Measurements from ENCODE around the gene PHC2.
A peak's percentile ranks its signal among the peaks of the same experiment; 100 is the strongest.

The PHC2 gene

GRCh38 chr1:33384040-33384812 lies 46.7 kb downstream of the PHC2 start:
- no peak for DNase-seq

- DNase-seq, result no peak
Measured at GRCh38 chr1:33383489-33383888, 47.4 kb downstream of the PHC2 start.

GRCh38 chr1:33382661-33383415 lies 48.1 kb downstream of the PHC2 start:
- no peak for DNase-seq

GRCh38 chr1:33381977-33382376 lies 48.9 kb downstream of the PHC2 start:
- DNase-seq, result no peak

- no peak for DNase-seq
Measured at GRCh38 chr1:33380811-33381210, 50.1 kb downstream of the PHC2 start.

GRCh38 chr1:33379631-33380354 lies 51.1 kb downstream of the PHC2 start:
- DNase-seq, result no peak

GRCh38 chr1:33378976-33379375 lies 51.9 kb downstream of the PHC2 start:
- no peak for DNase-seq

- no peak for DNase-seq
Measured at GRCh38 chr1:33378524-33378923, 52.4 kb downstream of the PHC2 start.

GRCh38 chr1:33377756-33378155 lies 53.1 kb downstream of the PHC2 start:
- DNase-seq, result no peak

GRCh38 chr1:33377013-33377412 lies 53.9 kb downstream of the PHC2 start:
- no peak for DNase-seq

- no peak for DNase-seq
Measured at GRCh38 chr1:33375316-33375715, 55.6 kb downstream of the PHC2 start.

GRCh38 chr1:33374336-33375105 lies 56.4 kb downstream of the PHC2 start:
- no peak for DNase-seq

GRCh38 chr1:33373606-33374005 lies 57.3 kb downstream of the PHC2 start:
- no peak for DNase-seq

- DNase-seq, result no peak
Measured at GRCh38 chr1:33372677-33373076, 58.2 kb downstream of the PHC2 start.

- DNase-seq, result no peak
Measured at GRCh38 chr1:33372162-33372561, 58.7 kb downstream of the PHC2 start.

- DNase-seq, result no peak
Measured at GRCh38 chr1:33371334-33371733, 59.6 kb downstream of the PHC2 start.

GRCh38 chr1:33370827-33371226 lies 60.1 kb downstream of the PHC2 start:
- no peak for DNase-seq

- no peak for DNase-seq
Measured at GRCh38 chr1:33370301-33370700, 60.6 kb downstream of the PHC2 start.

GRCh38 chr1:33369764-33370163 lies 61.1 kb downstream of the PHC2 start:
- DNase-seq, result no peak

GRCh38 chr1:33369081-33369480 lies 61.8 kb downstream of the PHC2 start:
- DNase-seq, result no peak

- DNase-seq, result no peak
Measured at GRCh38 chr1:33368431-33368830, 62.5 kb downstream of the PHC2 start.

- DNase-seq, result peak; percentile 86
Measured at GRCh38 chr1:33367485-33368405, 63.1 kb downstream of the PHC2 start.
